HG03280 (cell line): ENCODE data around the gene MS4A13.
"Not testable (repeated sequence)": the region's sequence is repeated elsewhere in the genome, so short reads cannot be mapped to it uniquely, and the experiment has no call there.

Experiments used
- ATAC-seq: cut with Tn5 transposase; IDR thresholded peaks from one replicate; pipeline ENCODE4 v1.9.1; 2021; ENCODE audit warnings: mild to moderate bottlenecking, moderate library complexity; ENCODE audit not compliant: unreplicated experiment

Gene MS4A13

DNA sequence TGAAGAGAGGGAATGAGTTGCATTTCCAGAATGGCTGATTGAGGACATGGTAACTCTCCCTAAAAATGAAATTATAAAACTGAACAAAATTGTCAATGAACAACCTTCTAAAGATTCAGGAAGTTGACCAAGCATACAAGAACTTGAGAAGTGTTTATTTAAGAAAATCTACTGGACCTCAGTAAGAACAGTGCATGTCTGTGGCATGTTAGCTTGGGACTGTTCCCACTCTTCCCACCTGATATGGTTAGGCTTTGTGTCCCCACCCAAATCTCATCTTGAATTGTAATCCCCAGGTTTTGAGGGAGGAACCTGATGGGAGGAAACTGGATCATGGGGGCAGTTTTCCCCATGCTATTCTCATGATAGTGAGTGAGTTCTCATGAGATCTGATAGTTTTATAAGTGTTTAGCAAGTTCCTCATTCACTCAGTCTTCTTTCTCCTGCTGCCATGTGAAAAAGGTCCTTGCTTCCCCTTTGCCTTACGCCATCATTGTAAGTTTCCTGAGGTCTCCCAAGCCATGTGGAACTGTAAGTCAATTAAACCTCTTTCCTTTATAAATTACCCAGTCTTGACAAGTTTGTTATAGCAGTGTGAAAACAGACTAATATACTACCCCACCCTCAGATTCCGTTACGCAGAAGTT, 15.4 kb downstream of the MS4A13 start:
- ATAC-seq = no peak

DNA sequence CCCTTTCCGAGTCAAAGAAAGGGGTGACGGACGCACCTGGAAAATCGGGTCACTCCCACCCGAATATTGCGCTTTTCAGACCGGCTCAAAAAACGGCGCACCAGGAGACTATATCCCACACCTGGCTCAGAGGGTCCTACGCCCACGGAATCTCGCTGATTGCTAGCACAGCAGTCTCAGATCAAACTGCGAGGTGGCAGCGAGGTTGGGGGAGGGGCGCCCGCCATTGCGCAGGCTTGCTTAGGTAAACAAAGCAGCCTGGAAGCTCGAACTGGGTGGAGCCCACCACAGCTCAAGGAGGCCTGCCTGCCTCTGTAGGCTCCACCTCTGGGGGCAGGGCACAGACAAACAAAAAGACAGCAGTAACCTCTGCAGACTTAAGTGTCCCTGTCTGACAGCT, 17.2 kb downstream of the MS4A13 start:
- ATAC-seq = not testable (repeated sequence)

DNA sequence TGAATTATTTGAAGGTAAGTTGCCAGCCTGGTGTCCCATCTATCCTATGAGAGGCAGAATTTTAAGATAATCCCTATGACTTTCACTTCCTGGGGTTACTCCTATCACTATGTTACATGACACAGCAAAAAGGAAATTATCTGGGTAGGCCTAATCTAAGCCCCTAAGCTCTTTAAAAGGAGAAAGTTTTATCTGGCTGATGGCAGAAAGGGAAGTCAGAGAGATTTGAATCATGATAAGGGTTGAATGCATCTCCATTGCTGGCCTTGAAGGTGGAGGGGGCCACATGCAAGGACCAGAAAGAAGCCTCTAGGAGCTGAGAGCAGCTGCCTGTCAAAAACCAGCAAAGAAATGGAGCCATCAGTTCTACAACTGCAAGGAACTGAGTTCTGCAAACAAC, 23.4 kb downstream of the MS4A13 start:
- not testable (repeated sequence) for ATAC-seq

DNA sequence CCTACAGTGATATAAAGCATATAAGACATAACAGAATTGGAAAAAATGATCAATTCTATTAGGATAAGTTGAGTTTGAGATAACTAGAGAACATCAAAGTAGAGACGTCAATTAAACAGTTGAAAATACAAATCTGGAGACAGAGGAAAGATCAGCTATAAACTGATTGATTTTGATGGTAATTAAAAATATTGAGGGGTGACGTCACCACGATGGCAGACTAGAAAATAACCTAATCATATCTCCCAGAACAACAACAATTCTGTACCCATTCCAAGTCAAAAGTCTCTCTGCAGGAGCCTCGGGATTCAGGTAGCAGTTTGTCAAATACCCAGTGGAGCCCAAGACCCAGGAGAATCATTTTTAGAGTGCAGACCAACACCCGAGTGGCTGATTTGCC, 28.9 kb downstream of the MS4A13 start:
- no peak for ATAC-seq

DNA sequence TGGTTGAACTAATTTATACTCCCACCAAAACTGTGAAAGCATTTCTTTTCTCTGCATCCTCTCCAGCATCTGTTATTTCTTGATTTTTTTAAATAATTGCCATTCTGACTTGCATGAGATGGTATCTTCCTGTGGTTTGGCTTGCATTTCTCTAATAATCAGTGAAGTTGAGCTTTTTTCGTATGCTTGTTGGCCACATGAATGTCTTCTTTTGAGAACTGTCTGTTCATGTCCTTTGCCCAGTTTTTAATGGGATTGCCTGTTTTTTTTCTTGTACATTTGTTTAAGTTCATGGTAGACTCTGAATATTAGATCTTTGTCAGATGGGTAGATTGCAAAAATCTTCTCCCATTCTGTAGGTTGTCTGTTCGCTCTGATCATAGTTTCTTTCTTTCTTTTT, 46.1 kb downstream of the MS4A13 start:
- no peak for ATAC-seq

DNA sequence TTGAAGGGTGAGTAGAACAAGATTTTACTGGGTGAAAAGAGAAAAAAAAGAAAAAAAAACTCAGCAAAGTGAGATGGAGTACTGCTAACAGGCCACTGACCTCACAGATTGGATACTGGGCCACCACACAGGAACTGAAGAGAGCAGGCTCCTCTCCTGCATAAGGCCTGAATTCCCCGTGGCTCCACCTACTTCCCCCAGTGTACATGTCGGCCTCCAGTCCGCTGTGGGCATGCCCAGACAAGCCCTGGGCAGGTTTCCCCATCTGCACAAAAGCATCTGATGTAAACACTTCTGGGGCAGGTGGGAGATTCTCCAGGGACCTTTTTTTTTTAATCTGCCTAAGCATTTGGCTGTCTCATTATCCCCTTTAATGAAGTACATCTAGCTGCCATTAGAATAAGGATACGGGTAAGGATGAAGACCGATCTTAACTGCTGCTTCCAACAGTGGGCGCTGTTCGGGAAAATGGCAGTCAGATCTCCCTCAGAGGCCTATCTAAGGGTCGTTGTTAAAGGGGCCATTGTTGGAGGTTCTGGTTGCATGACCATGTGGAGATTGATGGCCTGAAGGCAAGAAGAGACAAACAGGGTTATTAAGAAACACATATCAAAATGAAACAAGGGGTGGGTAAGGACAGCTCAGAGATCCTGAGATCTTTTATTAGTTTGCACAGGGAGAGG, 48.5 kb downstream of the MS4A13 start:
- ATAC-seq = no peak

DNA sequence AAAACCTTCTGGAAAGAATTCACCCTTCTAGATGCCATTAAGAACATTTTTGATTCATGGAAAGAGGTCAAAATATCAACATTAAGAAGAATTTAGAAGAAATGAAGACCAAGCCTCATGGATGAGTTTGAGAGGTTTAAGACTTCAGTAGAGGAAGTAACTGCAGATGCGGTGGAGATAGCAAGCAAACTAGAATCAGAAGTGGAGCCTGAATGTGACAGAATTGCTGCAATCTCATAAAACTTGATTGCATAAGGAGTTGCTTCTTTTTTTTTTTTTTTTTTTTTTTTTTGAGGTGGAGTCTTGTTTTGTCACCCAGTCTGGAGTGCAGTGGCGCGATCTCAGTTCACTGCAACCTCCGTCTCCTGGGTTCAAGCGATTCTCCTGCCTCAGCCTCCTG, 51.6 kb downstream of the MS4A13 start:
- ATAC-seq = no peak

DNA sequence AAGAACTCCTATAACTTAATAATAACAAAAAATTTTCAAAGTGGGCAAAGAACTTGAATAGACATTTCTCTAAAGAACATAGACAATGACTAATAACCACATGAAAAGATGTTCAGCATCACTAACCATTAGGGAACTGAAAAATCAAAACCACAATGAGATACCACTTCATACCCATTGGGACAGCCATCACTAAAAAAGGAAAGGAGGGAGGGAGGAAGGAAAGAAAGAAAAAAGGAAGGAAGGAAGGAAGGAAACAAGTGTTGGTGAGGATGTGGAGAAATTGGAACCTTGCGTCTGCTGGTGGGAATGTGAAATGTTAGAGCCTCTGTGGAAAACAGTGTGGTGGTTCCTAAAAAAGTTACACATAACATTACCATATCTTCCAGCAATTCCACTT, 55.8 kb downstream of the MS4A13 start:
- ATAC-seq = no peak

DNA sequence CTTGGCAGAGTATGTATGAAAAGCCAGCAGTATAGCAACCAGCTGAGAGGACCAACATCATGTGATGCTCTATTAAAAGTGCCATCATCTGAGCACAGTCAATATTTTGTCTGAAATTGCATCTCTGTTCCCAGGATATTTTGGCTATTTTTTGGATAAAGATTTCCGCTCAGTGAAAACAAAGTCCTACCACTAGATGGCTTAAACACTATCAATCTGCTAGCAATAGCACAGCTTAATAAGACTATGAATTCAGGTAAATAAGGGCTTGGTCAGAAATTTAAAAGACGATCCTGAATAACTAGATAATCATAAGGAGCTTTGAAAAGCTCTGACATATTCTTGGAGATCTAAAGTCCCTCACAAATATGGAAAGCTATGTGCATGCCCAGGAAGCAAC, 74.4 kb downstream of the MS4A13 start:
- ATAC-seq = no peak
